HCT116 (cell line): ENCODE data around the gene C11orf98. TPM values are rescaled to one million over a fixed set of nuclear protein-coding genes. Genes with fewer than 3 reads are reported as not detected.

Experiments
- ATAC-seq: fragments of 200-7000 bp; cut with Tn5 transposase; 2 replicates; pipeline ENCODE4 v1.9.1; 2020; ENCODE audit warnings: mild to moderate bottlenecking, moderate library complexity
- BruUV-seq: library from RNA; stranded (reverse); fragments of 400-500 nt; replicated peaks from 2 replicates; lab custom pipeline; 2021; lab: Mats Ljungman, UMichigan
- CTCF ChIA-PET: fragments of 300-600 bp; sonication (Branson Sonifier 250); formaldehyde crosslinking; loops from one replicate; lab custom pipeline; 2021; ENCODE audit warnings: antibody characterized with exemption; lab: Charles Lee
- POLR2A ChIA-PET: fragments of 300-600, 350-600 bp; sonication (Branson Sonifier 250); formaldehyde crosslinking; loops from one replicate; lab custom pipeline; 2021; ENCODE audit warnings: antibody characterized with exemption; lab: Charles Lee
- RAD21 ChIA-PET, 2 experiments: fragments of 300-600 bp; sonication (Branson Sonifier 250); formaldehyde crosslinking; loops; one replicate each; lab custom pipeline; 2023; ENCODE audit warnings: low total read pairs in 2 of 2; ENCODE audit not compliant: uncharacterized antibody in 2 of 2, unreplicated experiment in 2 of 2, low non-redundant PET in 1 of 2; lab: Charles Lee
- DNase-seq: peaks from one replicate; pipeline ENCODE4 v3.0.0-alpha.2; 2010; ENCODE audit warnings: low read depth, low spot score
- H2AFZ ChIP-seq: fragments of 200-600 bp; shearing (Covaris generic), sonication (generic); 2 replicates; pipeline ENCODE4 v1.6.1; 2017; ENCODE audit warnings: low read depth, mixed run types, mixed read lengths, antibody characterized with exemption, low read length; ENCODE audit not compliant: poor library complexity, severe bottlenecking
- H3K27ac ChIP-seq: 2 replicates; pipeline ENCODE4 v1.5.1; 2012; ENCODE audit warnings: low read depth, low read length
- H3K27me3 ChIP-seq: fragments of 200-600 bp; sonication (generic); 2 replicates; pipeline ENCODE4 v1.6.1; 2016; ENCODE audit warnings: mixed run types, low read length, mixed read lengths; ENCODE audit not compliant: insufficient read depth
- H3K36me3 ChIP-seq, 2 experiments: fragments of 200-500 bp in 1 of 2; fragments of 200-600 bp in 1 of 2; sonication (Bioruptor generic) in 1 of 2; sonication (generic) in 1 of 2; 2 replicates each; pipeline versions ENCODE4 v1.5.1 to v1.6.1; 2014 to 2016; ENCODE audit warnings: low read length in 2 of 2, inconsistent platforms in 1 of 2, mixed read lengths in 1 of 2, mixed run types in 1 of 2; ENCODE audit not compliant: insufficient read depth in 2 of 2, control insufficient read depth in 1 of 2
- H3K4me1 ChIP-seq, 2 experiments: fragments of 200-600 bp in 1 of 2; sonication (generic) in 1 of 2; 2 replicates each; pipeline versions ENCODE4 v1.5.1 to v1.6.1; 2012 to 2017; ENCODE audit warnings: low read length in 2 of 2, inconsistent platforms in 1 of 2, mild to moderate bottlenecking in 1 of 2, mixed read lengths in 1 of 2, mixed run types in 1 of 2, moderate library complexity in 1 of 2; ENCODE audit not compliant: insufficient read depth in 2 of 2, control insufficient read depth in 1 of 2
- H3K4me2 ChIP-seq: fragments of 200-600 bp; sonication (generic); 2 replicates; pipeline ENCODE4 v1.6.1; 2017; ENCODE audit warnings: mixed run types, low read length, mixed read lengths
- H3K4me3 ChIP-seq, 2 experiments: fragments of 200-600 bp in 1 of 2; sonication (generic) in 1 of 2; replicated peaks in 1 of 2; 2 replicates each; pipeline ENCODE4 v1.5.1; 2011 to 2016; ENCODE audit warnings: low read length in 2 of 2, control low read depth in 1 of 2, low read depth in 1 of 2, mild to moderate bottlenecking in 1 of 2, mixed read lengths in 1 of 2, mixed run types in 1 of 2
- H3K79me2 ChIP-seq: fragments of 200-600 bp; sonication (generic); 2 replicates; pipeline ENCODE4 v1.6.1; 2017; ENCODE audit warnings: mild to moderate bottlenecking, mixed run types, low read length, moderate library complexity, mixed read lengths; ENCODE audit not compliant: insufficient read depth
- H3K9ac ChIP-seq: fragments of 200-600 bp; sonication (generic); 2 replicates; pipeline ENCODE4 v1.6.1; 2016; ENCODE audit warnings: low read length, mixed read lengths
- H3K9me2 ChIP-seq: fragments of 200-600 bp; sonication (generic), shearing (Covaris generic); 2 replicates; pipeline ENCODE4 v1.6.1; 2017; ENCODE audit warnings: mixed run types, mild to moderate bottlenecking, moderate library complexity; ENCODE audit not compliant: insufficient read depth
- H3K9me3 ChIP-seq, 2 experiments: fragments of 200-500 bp in 1 of 2; fragments of 200-600 bp in 1 of 2; sonication (Bioruptor generic) in 1 of 2; sonication (generic) in 1 of 2; 2 replicates each; pipeline ENCODE4 v1.6.1; 2014 to 2017; ENCODE audit warnings: low read length in 2 of 2, mixed read lengths in 2 of 2, inconsistent platforms in 1 of 2, low read depth in 1 of 2, mild to moderate bottlenecking in 1 of 2, mixed run types in 1 of 2, moderate library complexity in 1 of 2; ENCODE audit not compliant: control insufficient read depth in 1 of 2, insufficient read depth in 1 of 2
- H4K20me1 ChIP-seq: fragments of 200-600 bp; sonication (generic), shearing (Covaris generic); 2 replicates; pipeline ENCODE4 v1.6.1; 2017; ENCODE audit warnings: mixed run types, mild to moderate bottlenecking, moderate library complexity; ENCODE audit not compliant: insufficient read depth
- CTCF ChIP-seq, 3 experiments: fragments of 200-600 bp in 1 of 3; sonication (generic) in 1 of 3; IDR thresholded peaks in 2 of 3; conservative IDR thresholded peaks in 1 of 3; 2 replicates each; pipeline ENCODE4 v1.5.1; 2012 to 2017; ENCODE audit warnings: low read depth in 2 of 3, low read length in 2 of 3, antibody characterized with exemption in 1 of 3, borderline replicate concordance in 1 of 3, control low read depth in 1 of 3, mild to moderate bottlenecking in 1 of 3, mixed read lengths in 1 of 3, mixed run types in 1 of 3, moderate library complexity in 1 of 3; ENCODE audit not compliant: insufficient read depth in 1 of 3
- ELF1 ChIP-seq: IDR thresholded peaks from 2 replicates; pipeline ENCODE4 v1.6.1; 2012; ENCODE audit warnings: low read depth, borderline replicate concordance
- EZH2 ChIP-seq: fragments of 200-600 bp; sonication (generic); IDR thresholded peaks from 2 replicates; pipeline ENCODE4 v1.6.1; 2017; ENCODE audit warnings: antibody characterized with exemption, mixed run types
- JUND ChIP-seq: IDR thresholded peaks from 2 replicates; pipeline ENCODE4 v1.6.1; 2012
- MAX ChIP-seq: IDR thresholded peaks from 2 replicates; pipeline ENCODE4 v1.6.1; 2012
- POLR2AphosphoS5 ChIP-seq: IDR thresholded peaks from 2 replicates; pipeline ENCODE4 v1.6.1; 2011; ENCODE audit warnings: mild to moderate bottlenecking, low read depth, low read length, moderate library complexity
- RAD21 ChIP-seq: IDR thresholded peaks from 2 replicates; pipeline ENCODE4 v1.6.1; 2012; ENCODE audit warnings: low read depth, mild to moderate bottlenecking
- REST ChIP-seq: IDR thresholded peaks from 2 replicates; pipeline ENCODE4 v1.6.1; 2012; ENCODE audit warnings: low read depth
- SRF ChIP-seq: IDR thresholded peaks from 2 replicates; pipeline ENCODE4 v1.6.1; 2012; ENCODE audit warnings: low read depth
- ZBTB33 ChIP-seq: IDR thresholded peaks from 2 replicates; pipeline ENCODE4 v1.6.1; 2011; ENCODE audit warnings: mild to moderate bottlenecking, low read length, moderate library complexity; ENCODE audit not compliant: insufficient replicate concordance; ENCODE audit errors: extremely low read depth
- ZFX ChIP-seq: fragments of 450-650 bp; IDR thresholded peaks from 2 replicates; pipeline ENCODE4 v1.6.1; 2017
- ZNF274 ChIP-seq: fragments of 200-500 bp; sonication (Bioruptor generic); IDR thresholded peaks from 2 replicates; pipeline ENCODE4 v1.6.1; 2014; ENCODE audit warnings: mild to moderate bottlenecking, low read depth, low read length, inconsistent platforms
- intact Hi-C: fragments of 100-400 bp; cut with micrococcal nuclease; formaldehyde crosslinking; loops from 2 replicates; pipeline ENCODE4 v1.10.0; 2022
- total RNA-seq: library from RNA; stranded (reverse); gene quantifications from one replicate; pipeline ENCODE4 v1.2.1, GENCODE V29; 2021; ENCODE audit not compliant: unreplicated experiment

The C11orf98 gene
- total RNA-seq, 1 experiment from 2014 or later, result 121 TPM

- ChIA-PET POLR2A (interaction anchor here (0.9 to 2.4 kb wide), 3 partner anchors 12 to 85 kb away, joined by 3 to 6 read pairs (median 4); partner anchors contain the start of genes C11orf98, CSKMT, HNRNPUL2 and TUT1), RAD21 (no interaction called here), CTCF (no interaction called here)
- TF ChIP-seq EZH2 (no peak), POLR2AphosphoS5 (no peak), JUND (no peak), MAX (no peak), ZNF274 (no peak), RAD21 (no peak), ELF1 (no peak), CTCF (IDR thresholded peaks at IDR 0.05 in 2 of 3, conservative IDR thresholded peaks at IDR 0.05 in 1 of 3; ENCODE audit: borderline replicate concordance in 1 of 3, insufficient read depth in 1 of 3, low read depth in 2 of 3, low read length in 2 of 3) (no peak), ZFX (no peak), ZBTB33 (no peak), REST (no peak), SRF (no peak)
- Histone ChIP-seq H3K9ac (peak overlapping the region; percentile 84; the same call in 1 of the 2 replicates), H3K4me2 (peak overlapping the region; percentile 95), H3K9me2 (no peaks in the 10 kb centered on the region), H4K20me1 (no peaks in the 10 kb centered on the region), H3K36me3 (peaks cover 6 to 11% of the 10 kb centered on the region in 2 experiments; a peak in 3 of 4 replicates), H3K79me2 (peaks cover 61% of the 10 kb centered on the region), H2AFZ (no peak overlapping the region), H3K4me1 (peaks cover 32 to 57% of the 10 kb centered on the region in 2 experiments), H3K9me3 (no peaks in the 10 kb centered on the region), H3K27ac (no peak overlapping the region), H3K4me3 (peak overlapping the region in 1 of 2 experiments; percentile 87; a peak in 1 of 4 replicates), H3K27me3 (no peaks in the 10 kb centered on the region)
- ATAC-seq, result no peak
- intact Hi-C loops, result loop anchor here (10.0 kb wide), 1 partner anchor 88 kb away; the partner anchor contains the start of gene POLR2G
- no TSS peak for BruUV-seq
- DNase-seq, result no peak
Measured at GRCh38 chr11:62677156-62677555, 12.1 kb upstream of the C11orf98 start.
